ENCODE results near the gene TEAD4. TPM values are rescaled to one million over a fixed set of nuclear protein-coding genes. Genes with fewer than 3 reads are reported as not detected.

Gene TEAD4
- total RNA-seq, 1 donor: 14.6 TPM

- H3K4me3 ChIP-seq (ENCODE audit: low read depth, low read length): no peak overlapping the region
- TF ChIP-seq CTCF (IDR thresholded peaks at IDR 0.05; ENCODE audit: insufficient read depth, low read length): no peak
- no peak for DNase-seq (ENCODE audit: low read depth)
Measured at GRCh38 chr12:3085341-3086139, 126.3 kb downstream of the TEAD4 start.

- DNase-seq (ENCODE audit: low read depth): no peak
- H3K4me3 ChIP-seq (ENCODE audit: low read depth, low read length): no peak overlapping the region
- no peak for TF ChIP-seq CTCF (IDR thresholded peaks at IDR 0.05; ENCODE audit: insufficient read depth, low read length)
Measured at GRCh38 chr12:3086211-3086610, 127.0 kb downstream of the TEAD4 start.

- DNase-seq (ENCODE audit: low read depth): no peak
- TF ChIP-seq CTCF (IDR thresholded peaks at IDR 0.05; ENCODE audit: insufficient read depth, low read length): no peak
Measured at GRCh38 chr12:3086729-3087323, 127.6 kb downstream of the TEAD4 start.

GRCh38 chr12:3087758-3088650 is 128.8 kb downstream of the TEAD4 start:
- TF ChIP-seq CTCF (IDR thresholded peaks at IDR 0.05; ENCODE audit: insufficient read depth, low read length): no peak
- H3K4me3 ChIP-seq (ENCODE audit: low read depth, low read length): no peak overlapping the region
- no peak for DNase-seq (ENCODE audit: low read depth)

More at GRCh38 chr12:3086729-3087323, 127.6 kb downstream of the TEAD4 start:
- H3K4me3 ChIP-seq (ENCODE audit: low read depth, low read length): no peak overlapping the region

- no peak for TF ChIP-seq CTCF (IDR thresholded peaks at IDR 0.05; ENCODE audit: insufficient read depth, low read length)
- DNase-seq (ENCODE audit: low read depth): no peak
- no peak overlapping the region for H3K4me3 ChIP-seq (ENCODE audit: low read depth, low read length)
Measured at GRCh38 chr12:3089588-3089987, 130.4 kb downstream of the TEAD4 start.

Small RNA genes within 50 kb of the gene (small RNA-seq; reads per million reads assigned to genes)
- gene RNU6-1315P: not detected

Other genes with a start within 250 kb of the TEAD4 start
- 20.9 and 65.5 TPM in 2 replicates for gene FKBP4, start 164.4 kb upstream of the TEAD4 start, total RNA-seq (ENCODE audit: low replicate concordance)
- 19.1 and 32.6 TPM in 2 replicates for gene ITFG2, start 146.7 kb upstream of the TEAD4 start, total RNA-seq (ENCODE audit: low replicate concordance)
- gene NRIP2, start 124.4 kb upstream of the TEAD4 start, total RNA-seq (ENCODE audit: low replicate concordance): not detected in 2 replicates
- not detected in 2 replicates for gene TEX52, start 102.4 kb upstream of the TEAD4 start, total RNA-seq (ENCODE audit: low replicate concordance)
- 1.4 and 19.3 TPM in 2 replicates for gene FOXM1, start 82.2 kb upstream of the TEAD4 start, total RNA-seq (ENCODE audit: low replicate concordance)
- 6.4 and 41.4 TPM in 2 replicates for gene RHNO1, start 82.2 kb upstream of the TEAD4 start, total RNA-seq (ENCODE audit: low replicate concordance)
- gene TULP3, start 68.5 kb upstream of the TEAD4 start, total RNA-seq (ENCODE audit: low replicate concordance): 33.3 and 56.6 TPM in 2 replicates
- gene TSPAN9, start 118.0 kb downstream of the TEAD4 start, total RNA-seq (ENCODE audit: low replicate concordance): 8.1 and 19.4 TPM in 2 replicates

Measured in fibroblast of the aortic adventitia (primary cell).